Measurements from ENCODE around the gene SPOCK1. TPM values are rescaled to one million over a fixed set of nuclear protein-coding genes. Genes with fewer than 3 reads are reported as not detected.

The SPOCK1 gene
- total RNA-seq, 4 donors from 2014 or later: 8.6 to 34.8 (median 13.2) TPM

- no peak for DNase-seq
- Histone ChIP-seq H3K27ac (no peak overlapping the region), H3K4me1 (no peaks in the 10 kb centered on the region), H3K27me3 (no peaks in the 10 kb centered on the region), H3K9me3 (no peaks in the 10 kb centered on the region), H3K36me3 (no peaks in the 10 kb centered on the region), H3K4me3 (no peak overlapping the region)
- in situ Hi-C loops (cut with MboI; ENCODE audit: low pct_ligation_motif_present in 1 of 4, low pct_unique_long_range_greater_than_20kb in 1 of 4, low sequenced_read_pairs in 3 of 4) (no loop called here), intact Hi-C loops (cut with DNase I; ENCODE audit: low total_unique reads) (no loop called here)
- WGBS, 2 donors (ENCODE audit: low coverage in 1 of 2): 43 to 74% methylated on average over 2 of the region's 2 CpGs
- TF ChIP-seq CTCF (IDR thresholded peaks at IDR 0.05) (no peak), EP300 (IDR thresholded peaks at IDR 0.05; ENCODE audit: low read depth) (no peak), POLR2AphosphoS5 (IDR thresholded peaks at IDR 0.05) (no peak), POLR2A (IDR thresholded peaks at IDR 0.05) (no peak)
Observed at GRCh38 chr5:137190031-137190430, 309.1 kb downstream of the SPOCK1 start.

GRCh38 chr5:137188566-137188965 lies 310.6 kb downstream of the SPOCK1 start:
- Histone ChIP-seq H3K27ac (no peak overlapping the region), H3K36me3 (no peaks in the 10 kb centered on the region), H3K9me3 (no peaks in the 10 kb centered on the region), H3K4me1 (no peaks in the 10 kb centered on the region), H3K4me3 (no peak overlapping the region), H3K27me3 (no peaks in the 10 kb centered on the region)
- TF ChIP-seq EP300 (IDR thresholded peaks at IDR 0.05; ENCODE audit: low read depth) (no peak), POLR2A (IDR thresholded peaks at IDR 0.05) (no peak), CTCF (IDR thresholded peaks at IDR 0.05) (no peak), POLR2AphosphoS5 (IDR thresholded peaks at IDR 0.05) (no peak)
- 60 to 63% methylated on average over 3 to 5 of the region's 5 CpGs for WGBS, 2 donors (ENCODE audit: low coverage in 1 of 2)
- in situ Hi-C loops (cut with MboI; ENCODE audit: low pct_ligation_motif_present in 1 of 4, low pct_unique_long_range_greater_than_20kb in 1 of 4, low sequenced_read_pairs in 3 of 4): no loop called here
- intact Hi-C loops (cut with DNase I; ENCODE audit: low total_unique reads): no loop called here
- no peak for DNase-seq

- in situ Hi-C loops (cut with MboI; ENCODE audit: low pct_ligation_motif_present in 1 of 4, low pct_unique_long_range_greater_than_20kb in 1 of 4, low sequenced_read_pairs in 3 of 4) (no loop called here), intact Hi-C loops (cut with DNase I; ENCODE audit: low total_unique reads) (loop anchor here (1.0 kb wide), 1 partner anchor 41 kb away; no protein-coding TSS in a partner anchor)
- no peak for DNase-seq
- no peak for TF ChIP-seq POLR2AphosphoS5 (IDR thresholded peaks at IDR 0.05)
- TF ChIP-seq EP300 (IDR thresholded peaks at IDR 0.05; ENCODE audit: low read depth): no peak
- no peak for TF ChIP-seq POLR2A (IDR thresholded peaks at IDR 0.05)
- TF ChIP-seq CTCF (IDR thresholded peaks at IDR 0.05): no peak
- no peaks in the 10 kb centered on the region for H3K4me1 ChIP-seq
- H3K36me3 ChIP-seq: no peaks in the 10 kb centered on the region
- H3K27me3 ChIP-seq: no peaks in the 10 kb centered on the region
- no peak overlapping the region for H3K27ac ChIP-seq
- H3K4me3 ChIP-seq: no peak overlapping the region
- H3K9me3 ChIP-seq: no peaks in the 10 kb centered on the region
- 39 to 64% methylated on average over 5 of the region's 5 CpGs for WGBS, 2 donors (ENCODE audit: low coverage in 1 of 2)
Observed at GRCh38 chr5:137186759-137187461, 312.2 kb downstream of the SPOCK1 start.

- Histone ChIP-seq H3K27ac (no peak overlapping the region), H3K36me3 (no peaks in the 10 kb centered on the region), H3K4me1 (no peaks in the 10 kb centered on the region), H3K27me3 (no peaks in the 10 kb centered on the region), H3K9me3 (no peaks in the 10 kb centered on the region), H3K4me3 (no peak overlapping the region)
- WGBS, 2 donors (ENCODE audit: low coverage in 1 of 2): 87 to 100% methylated on average over 2 of the region's 2 CpGs
- in situ Hi-C loops (cut with MboI; ENCODE audit: low pct_ligation_motif_present in 1 of 4, low pct_unique_long_range_greater_than_20kb in 1 of 4, low sequenced_read_pairs in 3 of 4): no loop called here
- intact Hi-C loops (cut with DNase I; ENCODE audit: low total_unique reads): no loop called here
- DNase-seq: no peak
- TF ChIP-seq POLR2AphosphoS5 (IDR thresholded peaks at IDR 0.05) (no peak), EP300 (IDR thresholded peaks at IDR 0.05; ENCODE audit: low read depth) (no peak), POLR2A (IDR thresholded peaks at IDR 0.05) (no peak), CTCF (IDR thresholded peaks at IDR 0.05) (no peak)
Observed at GRCh38 chr5:137185193-137185592, 313.9 kb downstream of the SPOCK1 start.

Data from transverse colon (tissue), 4 donors.